ENCODE results near the gene OR14A2.

DNA sequence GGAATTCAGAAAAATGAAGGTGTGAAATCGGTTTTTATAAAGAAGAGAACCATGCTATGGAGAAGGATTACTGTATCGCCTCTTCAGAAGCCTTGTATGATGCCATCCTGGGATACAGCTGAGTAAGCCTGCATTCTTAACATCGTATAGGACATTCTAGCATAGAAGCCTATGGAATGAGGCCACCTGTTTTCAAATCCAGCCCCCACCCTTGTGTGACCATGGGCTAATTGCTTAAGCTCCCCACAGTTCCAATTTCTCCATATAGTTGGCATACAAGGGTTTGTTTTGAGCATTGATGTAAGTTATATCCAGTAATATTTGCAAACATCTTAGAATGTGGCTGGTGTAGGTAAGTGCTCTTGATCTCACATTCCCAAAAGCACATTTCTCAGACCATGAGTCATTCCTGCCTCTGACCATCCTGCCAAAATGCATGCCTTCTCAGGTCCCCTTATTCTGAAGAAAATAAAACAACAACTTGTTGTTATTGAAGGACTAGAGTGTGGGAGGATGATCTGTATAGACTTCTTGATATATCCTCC lies 1.5 kb downstream of the OR14A2 start:
- TF ChIP-seq, protein P1, sequence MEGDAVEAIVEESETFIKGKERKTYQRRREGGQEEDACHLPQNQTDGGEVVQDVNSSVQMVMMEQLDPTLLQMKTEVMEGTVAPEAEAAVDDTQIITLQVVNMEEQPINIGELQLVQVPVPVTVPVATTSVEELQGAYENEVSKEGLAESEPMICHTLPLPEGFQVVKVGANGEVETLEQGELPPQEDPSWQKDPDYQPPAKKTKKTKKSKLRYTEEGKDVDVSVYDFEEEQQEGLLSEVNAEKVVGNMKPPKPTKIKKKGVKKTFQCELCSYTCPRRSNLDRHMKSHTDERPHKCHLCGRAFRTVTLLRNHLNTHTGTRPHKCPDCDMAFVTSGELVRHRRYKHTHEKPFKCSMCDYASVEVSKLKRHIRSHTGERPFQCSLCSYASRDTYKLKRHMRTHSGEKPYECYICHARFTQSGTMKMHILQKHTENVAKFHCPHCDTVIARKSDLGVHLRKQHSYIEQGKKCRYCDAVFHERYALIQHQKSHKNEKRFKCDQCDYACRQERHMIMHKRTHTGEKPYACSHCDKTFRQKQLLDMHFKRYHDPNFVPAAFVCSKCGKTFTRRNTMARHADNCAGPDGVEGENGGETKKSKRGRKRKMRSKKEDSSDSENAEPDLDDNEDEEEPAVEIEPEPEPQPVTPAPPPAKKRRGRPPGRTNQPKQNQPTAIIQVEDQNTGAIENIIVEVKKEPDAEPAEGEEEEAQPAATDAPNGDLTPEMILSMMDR (IDR thresholded peaks at IDR 0.05), result no peak
- TF ChIP-seq POLR2A (IDR thresholded peaks at IDR 0.05) (no peak), POLR2AphosphoS5 (IDR thresholded peaks at IDR 0.05) (no peak)
